ENCODE results near the gene PAX4. TPM values are rescaled to one million over a fixed set of nuclear protein-coding genes. Genes with fewer than 3 reads are reported as not detected.

PAX4 gene
- total and polyA plus RNA-seq, 10 donors, result not detected

DNA sequence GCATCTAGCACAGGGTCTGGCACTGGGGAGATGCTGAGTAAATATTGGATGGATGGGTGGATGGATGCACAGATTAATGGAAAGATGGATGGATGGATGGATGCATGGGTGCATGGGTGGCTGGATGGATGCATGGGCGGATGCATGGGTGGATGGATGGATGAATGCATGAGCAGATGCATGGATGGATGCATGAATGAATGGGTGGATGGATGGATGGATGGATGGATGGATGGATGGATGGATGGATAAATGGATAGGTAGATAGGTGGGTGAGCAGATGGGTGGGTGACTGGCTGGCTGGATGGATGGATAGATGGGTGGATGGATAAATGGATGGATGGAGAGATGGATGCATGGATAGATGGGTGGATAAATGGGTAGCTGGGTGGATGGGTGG lies 5.7 kb downstream of the PAX4 start:
- no peak overlapping the region for H3K27ac ChIP-seq
- WGBS, 5 donors, result 71 to 100% (median 88%) methylated on average over 1 of the region's 1 CpG
- H3K36me3 ChIP-seq, result no peaks in the 10 kb centered on the region
- H3K4me3 ChIP-seq, result no peak overlapping the region
- H3K4me1 ChIP-seq, result no peaks in the 10 kb centered on the region
- H3K9me3 ChIP-seq, result peaks cover 0 to 24% (median 17%) of the 10 kb centered on the region in 8 donors
- no peak for DNase-seq
- no peak for TF ChIP-seq POLR2A (IDR thresholded peaks at IDR 0.05)
- no peak for TF ChIP-seq POLR2AphosphoS5 (IDR thresholded peaks at IDR 0.05)
- TF ChIP-seq, protein P1, sequence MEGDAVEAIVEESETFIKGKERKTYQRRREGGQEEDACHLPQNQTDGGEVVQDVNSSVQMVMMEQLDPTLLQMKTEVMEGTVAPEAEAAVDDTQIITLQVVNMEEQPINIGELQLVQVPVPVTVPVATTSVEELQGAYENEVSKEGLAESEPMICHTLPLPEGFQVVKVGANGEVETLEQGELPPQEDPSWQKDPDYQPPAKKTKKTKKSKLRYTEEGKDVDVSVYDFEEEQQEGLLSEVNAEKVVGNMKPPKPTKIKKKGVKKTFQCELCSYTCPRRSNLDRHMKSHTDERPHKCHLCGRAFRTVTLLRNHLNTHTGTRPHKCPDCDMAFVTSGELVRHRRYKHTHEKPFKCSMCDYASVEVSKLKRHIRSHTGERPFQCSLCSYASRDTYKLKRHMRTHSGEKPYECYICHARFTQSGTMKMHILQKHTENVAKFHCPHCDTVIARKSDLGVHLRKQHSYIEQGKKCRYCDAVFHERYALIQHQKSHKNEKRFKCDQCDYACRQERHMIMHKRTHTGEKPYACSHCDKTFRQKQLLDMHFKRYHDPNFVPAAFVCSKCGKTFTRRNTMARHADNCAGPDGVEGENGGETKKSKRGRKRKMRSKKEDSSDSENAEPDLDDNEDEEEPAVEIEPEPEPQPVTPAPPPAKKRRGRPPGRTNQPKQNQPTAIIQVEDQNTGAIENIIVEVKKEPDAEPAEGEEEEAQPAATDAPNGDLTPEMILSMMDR (IDR thresholded peaks at IDR 0.05 in 8 of 11, conservative IDR thresholded peaks at IDR 0.05 in 3 of 11), result no peak
- intact Hi-C loops (cut with DNase I; ENCODE audit: low total_unique reads), result no loop called here
- H3K27me3 ChIP-seq (replicated peaks in 1 of 7), result peaks cover 0 to 39% (median 6%) of the 10 kb centered on the region in 7 donors

DNA sequence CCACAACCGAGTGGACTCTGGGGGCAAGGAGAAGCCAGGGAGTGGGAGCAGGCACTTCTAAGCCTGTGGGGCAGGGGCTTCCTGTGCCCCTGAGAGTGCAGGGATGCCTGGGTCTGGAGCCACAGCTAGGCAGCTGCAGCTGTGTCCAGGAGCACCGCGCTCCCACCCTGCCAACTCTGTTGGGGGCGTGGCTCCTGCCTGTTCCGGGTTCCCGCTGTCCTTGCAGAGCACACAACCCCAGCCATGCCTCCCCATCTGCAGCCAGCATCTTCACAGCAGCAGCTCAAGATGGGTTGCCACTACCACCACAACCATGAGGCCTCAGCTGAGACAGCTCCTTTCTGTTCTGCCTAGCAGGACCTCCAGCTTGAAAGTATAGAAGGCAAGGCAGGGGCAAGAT lies 8.6 kb downstream of the PAX4 start:
- Histone ChIP-seq H3K36me3 (no peaks in the 10 kb centered on the region), H3K27ac (no peak overlapping the region), H3K27me3 (replicated peaks in 1 of 7) (peaks cover 0 to 12% (median 0%) of the 10 kb centered on the region in 7 donors), H3K4me1 (no peaks in the 10 kb centered on the region), H3K4me3 (no peak overlapping the region), H3K9me3 (peaks cover 0 to 24% (median 17%) of the 10 kb centered on the region in 8 donors)
- TF ChIP-seq, protein P1 (IDR thresholded peaks at IDR 0.05 in 8 of 11, conservative IDR thresholded peaks at IDR 0.05 in 3 of 11), result no peak
- TF ChIP-seq POLR2AphosphoS5 (IDR thresholded peaks at IDR 0.05) (no peak), POLR2A (IDR thresholded peaks at IDR 0.05) (no peak)
- no peak for DNase-seq
- 88 to 96% (median 93%) methylated on average over 6 of the region's 6 CpGs for WGBS, 5 donors
- intact Hi-C loops (cut with DNase I; ENCODE audit: low total_unique reads), result no loop called here

DNA sequence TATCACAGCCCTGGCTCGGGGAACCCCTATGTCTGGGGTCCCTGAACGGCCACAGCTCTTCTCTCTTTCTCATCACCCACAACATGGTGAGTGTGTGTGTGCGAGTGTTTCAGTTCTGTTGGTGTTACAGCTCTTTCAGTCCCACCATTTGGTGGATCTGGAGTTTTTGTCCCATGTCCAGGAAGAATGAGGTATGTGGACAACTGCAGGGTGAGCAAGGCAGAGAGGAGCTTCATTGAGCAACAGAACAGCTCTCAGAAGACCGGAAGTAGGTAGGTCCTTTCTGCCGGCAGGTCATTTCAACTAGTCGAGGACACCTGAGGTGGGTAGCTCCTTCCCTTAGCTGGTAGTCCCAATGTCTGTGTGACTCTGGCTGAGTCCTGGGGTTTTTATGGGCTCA lies 9.5 kb downstream of the PAX4 start:
- TF ChIP-seq POLR2AphosphoS5 (IDR thresholded peaks at IDR 0.05) (no peak), POLR2A (IDR thresholded peaks at IDR 0.05) (no peak)
- TF ChIP-seq, protein P1 (IDR thresholded peaks at IDR 0.05 in 8 of 11, conservative IDR thresholded peaks at IDR 0.05 in 3 of 11), result no peak
- no peaks in the 10 kb centered on the region for H3K4me1 ChIP-seq
- no peak overlapping the region for H3K27ac ChIP-seq
- WGBS, 5 donors, result 82 to 98% (median 89%) methylated on average over 6 of the region's 6 CpGs
- H3K9me3 ChIP-seq, result peaks cover 0 to 24% (median 17%) of the 10 kb centered on the region in 8 donors
- peaks cover 0 to 4% (median 0%) of the 10 kb centered on the region in 7 donors for H3K27me3 ChIP-seq (replicated peaks in 1 of 7)
- DNase-seq, result no peak
- H3K4me3 ChIP-seq, result no peak overlapping the region
- no peaks in the 10 kb centered on the region for H3K36me3 ChIP-seq
- intact Hi-C loops (cut with DNase I; ENCODE audit: low total_unique reads), result no loop called here

DNA sequence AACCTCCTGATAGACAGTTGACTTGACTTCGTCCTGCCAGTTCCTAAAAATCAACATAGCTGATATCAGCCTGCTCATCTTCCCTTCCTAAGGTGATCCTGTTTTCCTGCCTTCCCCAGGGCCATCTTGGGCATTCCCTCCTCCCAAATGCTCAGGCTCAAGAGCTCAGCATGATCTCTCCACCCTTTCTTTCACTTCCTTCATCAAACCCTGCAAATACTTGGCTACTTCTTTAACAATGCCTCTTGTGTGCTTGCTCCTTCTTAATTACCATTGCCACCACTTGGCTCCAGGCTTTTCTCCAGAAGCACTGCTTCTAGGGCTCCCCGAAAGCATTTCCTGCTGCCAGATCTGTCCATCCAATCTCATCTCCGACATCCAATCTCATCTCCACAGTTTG lies 17.1 kb downstream of the PAX4 start:
- Histone ChIP-seq H3K9me3 (no peaks in the 10 kb centered on the region), H3K4me1 (no peaks in the 10 kb centered on the region), H3K27me3 (replicated peaks in 1 of 7) (no peaks in the 10 kb centered on the region), H3K36me3 (no peaks in the 10 kb centered on the region), H3K27ac (no peak overlapping the region), H3K4me3 (no peak overlapping the region)
- intact Hi-C loops (cut with DNase I; ENCODE audit: low total_unique reads), result no loop called here
- TF ChIP-seq POLR2AphosphoS5 (IDR thresholded peaks at IDR 0.05), result no peak
- TF ChIP-seq, protein P1 (IDR thresholded peaks at IDR 0.05 in 8 of 11, conservative IDR thresholded peaks at IDR 0.05 in 3 of 11), result no peak
- TF ChIP-seq POLR2A (IDR thresholded peaks at IDR 0.05), result no peak
- 82 to 87% (median 86%) methylated on average over 3 of the region's 3 CpGs for WGBS, 5 donors
- DNase-seq, result no peak
